Esophagus squamous epithelium (tissue), 4 donors: ENCODE measurements around the gene KRT80.

Source experiments
- CTCF ChIP-seq, 6 experiments: fragments of 450-650 bp in 4 of 6; fragments of 200-600 bp in 2 of 6; sonication (generic) in 2 of 6; IDR thresholded peaks; one replicate each; pipeline ENCODE4 v1.5.1; 2016 to 2019; ENCODE audit warnings: antibody characterized with exemption in 6 of 6, mild to moderate bottlenecking in 4 of 6, moderate library complexity in 4 of 6
- POLR2A ChIP-seq, 4 donors: fragments of 450-650 bp; IDR thresholded peaks; one replicate each; pipeline ENCODE4 v1.6.1; 2017; ENCODE audit warnings: antibody characterized with exemption in 4 of 4, mild to moderate bottlenecking in 4 of 4, moderate library complexity in 3 of 4

GRCh38 chr12:52141875-52142274 is 49.9 kb downstream of the KRT80 start:
- TF ChIP-seq CTCF (IDR thresholded peaks at IDR 0.05) (no peak), POLR2A (IDR thresholded peaks at IDR 0.05) (no peak)
